ENCODE results near the gene ANKDD1A.

The ANKDD1A gene

DNA sequence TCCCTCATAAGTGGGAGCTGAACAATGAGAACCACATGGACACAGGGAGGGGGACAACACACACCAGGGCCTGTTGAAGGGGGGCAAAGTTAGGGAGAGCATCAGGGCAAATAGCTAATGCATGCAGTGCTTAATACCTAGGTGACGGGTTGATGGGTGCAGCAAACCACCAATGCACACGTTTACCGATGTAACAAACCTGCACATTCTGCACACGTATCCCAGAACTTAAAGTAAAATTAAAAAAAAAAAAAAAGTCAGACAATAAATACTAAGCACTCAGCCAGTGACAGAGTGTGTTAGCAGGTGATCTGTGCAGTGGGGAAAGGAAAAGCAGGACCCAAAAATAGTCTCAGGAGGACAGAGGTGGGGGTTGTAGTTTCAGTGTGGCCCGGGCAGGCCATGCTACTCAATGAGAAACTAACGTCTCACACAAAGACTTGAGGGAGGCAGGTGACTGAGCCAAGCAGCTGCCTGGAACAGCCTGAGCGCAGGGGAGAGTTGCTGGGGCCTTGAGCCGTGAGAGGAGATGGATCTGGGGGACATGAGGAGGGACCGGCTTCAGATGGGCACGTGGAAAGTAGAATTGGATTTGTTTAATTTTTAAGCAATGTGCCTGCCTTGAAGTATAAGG is 18.4 kb downstream of the ANKDD1A start:
- DNase-seq (ENCODE audit: insufficient read length): peak; percentile 63
- FAIRE-seq: peak; percentile 91
- no peak for TF ChIP-seq POLR2A (IDR thresholded peaks at IDR 0.05; ENCODE audit: low read depth, low read length)
- TF ChIP-seq TAF1 (IDR thresholded peaks at IDR 0.05; ENCODE audit: borderline replicate concordance, low read depth, low read length): no peak
- no peak for TF ChIP-seq POLR2AphosphoS5 (IDR thresholded peaks at IDR 0.05; ENCODE audit: low read depth, low read length)

- no peak for FAIRE-seq
- TF ChIP-seq POLR2AphosphoS5 (IDR thresholded peaks at IDR 0.05; ENCODE audit: low read depth, low read length) (no peak), TAF1 (IDR thresholded peaks at IDR 0.05; ENCODE audit: borderline replicate concordance, low read depth, low read length) (no peak), POLR2A (IDR thresholded peaks at IDR 0.05; ENCODE audit: low read depth, low read length) (no peak)
- DNase-seq (ENCODE audit: insufficient read length): no peak
Observed at GRCh38 chr15:64930778-64931371, 19.2 kb downstream of the ANKDD1A start.

- DNase-seq (ENCODE audit: insufficient read length) (no peak), FAIRE-seq (no peak)
Observed at GRCh38 chr15:64931381-64931780, 19.7 kb downstream of the ANKDD1A start.

DNA sequence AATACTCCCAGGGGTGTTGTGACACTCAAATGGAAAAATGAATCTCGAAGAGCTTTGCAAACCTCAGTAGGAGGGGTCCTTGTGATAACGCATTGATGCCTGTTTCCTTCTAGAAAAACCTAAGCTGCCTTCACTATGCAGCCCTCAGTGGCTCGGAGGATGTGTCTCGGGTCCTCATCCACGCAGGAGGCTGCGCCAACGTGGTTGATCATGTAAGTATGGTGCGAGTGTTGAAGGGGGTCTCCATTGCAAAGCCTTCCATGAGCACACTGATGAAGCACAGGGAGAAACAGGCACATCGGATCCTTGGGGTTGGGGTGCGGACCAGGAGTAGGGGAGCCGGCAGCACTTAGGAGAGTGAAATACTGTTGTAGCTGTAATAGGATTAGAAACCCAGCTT is 22.3 kb downstream of the ANKDD1A start:
- TF ChIP-seq POLR2AphosphoS5 (IDR thresholded peaks at IDR 0.05; ENCODE audit: low read depth, low read length): no peak
- no peak for TF ChIP-seq TAF1 (IDR thresholded peaks at IDR 0.05; ENCODE audit: borderline replicate concordance, low read depth, low read length)
- DNase-seq (ENCODE audit: insufficient read length): no peak
- FAIRE-seq: no peak

More at GRCh38 chr15:64931381-64931780, 19.7 kb downstream of the ANKDD1A start:
- TF ChIP-seq POLR2AphosphoS5 (IDR thresholded peaks at IDR 0.05; ENCODE audit: low read depth, low read length): no peak

DNA sequence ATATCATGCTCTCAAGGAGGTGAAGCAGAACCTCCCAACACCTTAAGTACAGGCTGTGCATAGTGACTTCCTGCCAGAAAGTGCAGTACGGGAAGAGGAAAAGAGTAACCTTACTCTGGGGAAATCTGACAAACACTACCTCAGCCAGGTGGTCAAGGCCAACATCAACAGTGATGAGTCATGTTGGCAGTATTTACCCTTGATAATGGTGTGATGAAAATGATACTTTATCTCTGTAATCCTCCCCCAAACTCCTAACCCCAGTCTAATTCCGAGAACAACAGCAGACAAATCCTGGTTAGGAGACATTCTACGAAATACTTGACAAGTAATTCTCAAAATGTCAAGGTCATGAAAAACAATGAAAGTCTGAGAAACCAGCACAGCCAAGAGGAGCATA is 26.5 kb downstream of the ANKDD1A start:
- DNase-seq (ENCODE audit: insufficient read length) (no peak), FAIRE-seq (no peak)
- TF ChIP-seq POLR2AphosphoS5 (IDR thresholded peaks at IDR 0.05; ENCODE audit: low read depth, low read length) (no peak), POLR2A (IDR thresholded peaks at IDR 0.05; ENCODE audit: low read depth, low read length) (no peak), TAF1 (IDR thresholded peaks at IDR 0.05; ENCODE audit: borderline replicate concordance, low read depth, low read length) (no peak)

GRCh38 chr15:64942356-64942755 is 30.7 kb downstream of the ANKDD1A start:
- FAIRE-seq (no peak), DNase-seq (ENCODE audit: insufficient read length) (no peak)
- no peak for TF ChIP-seq POLR2AphosphoS5 (IDR thresholded peaks at IDR 0.05; ENCODE audit: low read depth, low read length)
- no peak for TF ChIP-seq POLR2A (IDR thresholded peaks at IDR 0.05; ENCODE audit: low read depth, low read length)
- no peak for TF ChIP-seq TAF1 (IDR thresholded peaks at IDR 0.05; ENCODE audit: borderline replicate concordance, low read depth, low read length)

DNA sequence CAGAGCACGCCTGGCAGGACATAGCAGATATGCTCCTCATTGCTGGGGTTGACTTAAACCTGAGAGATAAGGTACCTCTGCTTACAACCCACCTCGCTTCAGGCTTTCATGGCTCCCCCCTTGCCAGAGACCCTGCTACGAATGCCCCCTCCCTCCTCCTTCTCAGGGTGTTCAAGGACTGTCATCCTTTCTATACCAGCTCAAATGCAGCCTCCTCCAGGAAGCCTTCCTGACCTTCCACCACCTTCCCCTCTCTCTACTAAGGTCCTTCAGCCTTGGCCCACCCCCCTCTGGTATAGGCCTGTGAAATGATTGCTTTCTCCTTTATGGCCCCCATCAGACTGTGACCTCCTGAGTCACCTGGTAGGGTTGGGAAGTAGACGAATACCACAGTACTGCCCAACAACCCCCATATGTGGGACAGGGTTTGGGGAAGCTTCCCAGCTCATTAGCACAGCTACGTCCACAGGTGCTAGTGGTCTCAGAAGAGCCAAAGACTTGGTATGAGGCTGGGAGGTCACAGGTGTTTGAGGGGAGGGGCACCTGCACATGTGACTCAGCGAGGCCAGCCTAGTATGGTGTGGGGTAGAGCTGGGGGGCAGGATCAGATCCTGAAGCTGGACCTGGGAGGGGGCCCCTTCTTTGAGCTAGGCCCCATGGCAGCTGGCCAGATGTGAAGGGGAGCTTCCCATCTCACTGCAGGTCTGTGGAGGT is 32.0 kb downstream of the ANKDD1A start:
- FAIRE-seq: no peak

GRCh38 chr15:64944961-64945360 is 33.3 kb downstream of the ANKDD1A start:
- no peak for TF ChIP-seq POLR2AphosphoS5 (IDR thresholded peaks at IDR 0.05; ENCODE audit: low read depth, low read length)
- TF ChIP-seq TAF1 (IDR thresholded peaks at IDR 0.05; ENCODE audit: borderline replicate concordance, low read depth, low read length): no peak
- no peak for TF ChIP-seq POLR2A (IDR thresholded peaks at IDR 0.05; ENCODE audit: low read depth, low read length)
- DNase-seq (ENCODE audit: insufficient read length) (no peak), FAIRE-seq (no peak)

More for the DNA sequence above, 32.0 kb downstream of the ANKDD1A start:
- no peak for DNase-seq (ENCODE audit: insufficient read length)
- TF ChIP-seq TAF1 (IDR thresholded peaks at IDR 0.05; ENCODE audit: borderline replicate concordance, low read depth, low read length): no peak
- TF ChIP-seq POLR2A (IDR thresholded peaks at IDR 0.05; ENCODE audit: low read depth, low read length): no peak
- no peak for TF ChIP-seq POLR2AphosphoS5 (IDR thresholded peaks at IDR 0.05; ENCODE audit: low read depth, low read length)

- no peak for DNase-seq (ENCODE audit: insufficient read length)
- TF ChIP-seq POLR2AphosphoS5 (IDR thresholded peaks at IDR 0.05; ENCODE audit: low read depth, low read length) (no peak), POLR2A (IDR thresholded peaks at IDR 0.05; ENCODE audit: low read depth, low read length) (no peak), TAF1 (IDR thresholded peaks at IDR 0.05; ENCODE audit: borderline replicate concordance, low read depth, low read length) (no peak)
- FAIRE-seq: no peak
Observed at GRCh38 chr15:64947211-64947610, 35.5 kb downstream of the ANKDD1A start.

DNA sequence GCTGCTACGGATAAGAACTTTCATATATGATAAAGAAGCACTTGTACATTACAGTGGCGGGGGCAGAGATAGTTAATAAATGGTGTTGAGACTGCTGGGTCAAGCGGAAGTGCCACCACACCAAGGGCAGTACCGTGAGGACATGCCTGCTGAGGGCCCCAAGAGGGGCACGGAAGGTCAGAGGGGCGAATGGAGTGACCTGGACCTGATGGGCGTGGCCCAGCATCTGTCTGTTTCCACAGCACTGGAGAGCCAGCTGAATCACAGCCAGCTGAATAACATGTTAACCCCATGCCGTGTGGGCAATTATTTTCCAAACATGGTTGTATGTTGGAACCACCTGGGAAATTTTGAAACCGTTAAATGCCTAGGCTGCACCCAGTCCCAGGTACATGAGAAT is 37.2 kb downstream of the ANKDD1A start:
- no peak for DNase-seq (ENCODE audit: insufficient read length)
- FAIRE-seq: no peak
- TF ChIP-seq POLR2AphosphoS5 (IDR thresholded peaks at IDR 0.05; ENCODE audit: low read depth, low read length) (no peak), POLR2A (IDR thresholded peaks at IDR 0.05; ENCODE audit: low read depth, low read length) (no peak), TAF1 (IDR thresholded peaks at IDR 0.05; ENCODE audit: borderline replicate concordance, low read depth, low read length) (no peak)

GRCh38 chr15:64949383-64950186 is 37.9 kb downstream of the ANKDD1A start:
- FAIRE-seq (no peak), DNase-seq (ENCODE audit: insufficient read length) (no peak)
- TF ChIP-seq TAF1 (IDR thresholded peaks at IDR 0.05; ENCODE audit: borderline replicate concordance, low read depth, low read length) (no peak), POLR2AphosphoS5 (IDR thresholded peaks at IDR 0.05; ENCODE audit: low read depth, low read length) (peak; percentile 22; the same call in 1 of the 2 replicates), POLR2A (IDR thresholded peaks at IDR 0.05; ENCODE audit: low read depth, low read length) (no peak)
